Liver (tissue), 3 donors: ENCODE data around the gene TIFAB.

Experiments used
- EGR1 ChIP-seq, 2 donors: IDR thresholded peaks; 2 replicates each; pipeline ENCODE4 v1.6.1; 2016 to 2018; ENCODE audit warnings: antibody characterized with exemption in 2 of 2, low read depth in 2 of 2
- RAD21 ChIP-seq, 2 donors: IDR thresholded peaks; 2 replicates each; pipeline ENCODE4 v1.6.1; 2016; ENCODE audit warnings: antibody characterized with exemption in 2 of 2, mild to moderate bottlenecking in 2 of 2
- RXRA ChIP-seq, 2 donors: IDR thresholded peaks; 2 replicates each; pipeline ENCODE4 v1.6.1; 2017 to 2018; ENCODE audit warnings: antibody characterized with exemption in 2 of 2, mild to moderate bottlenecking in 1 of 2
- TAF1 ChIP-seq: conservative IDR thresholded peaks from 2 replicates; pipeline ENCODE4 v1.6.1; 2016; ENCODE audit warnings: antibody characterized with exemption, mild to moderate bottlenecking
- YY1 ChIP-seq: IDR thresholded peaks from 2 replicates; pipeline ENCODE4 v1.6.1; 2016; ENCODE audit warnings: antibody characterized with exemption, mild to moderate bottlenecking
- TF ChIP-seq, protein P1 (sequence below): fragments of 150-350 bp; IDR thresholded peaks from 2 replicates; pipeline ENCODE4 v1.5.1; 2017; ENCODE audit warnings: improper control_type of control experiment, low read depth, low read length; ENCODE audit not compliant: missing input control
- TF ChIP-seq, protein P2 (sequence below): IDR thresholded peaks from 2 replicates; pipeline ENCODE4 v1.6.1; 2016; ENCODE audit warnings: antibody characterized with exemption
- TF ChIP-seq, protein P3 (sequence below): IDR thresholded peaks from 2 replicates; pipeline ENCODE4 v1.6.1; 2016; ENCODE audit warnings: antibody characterized with exemption
- donor health status: healthy.
- donor health status: healthy.

DNA sequence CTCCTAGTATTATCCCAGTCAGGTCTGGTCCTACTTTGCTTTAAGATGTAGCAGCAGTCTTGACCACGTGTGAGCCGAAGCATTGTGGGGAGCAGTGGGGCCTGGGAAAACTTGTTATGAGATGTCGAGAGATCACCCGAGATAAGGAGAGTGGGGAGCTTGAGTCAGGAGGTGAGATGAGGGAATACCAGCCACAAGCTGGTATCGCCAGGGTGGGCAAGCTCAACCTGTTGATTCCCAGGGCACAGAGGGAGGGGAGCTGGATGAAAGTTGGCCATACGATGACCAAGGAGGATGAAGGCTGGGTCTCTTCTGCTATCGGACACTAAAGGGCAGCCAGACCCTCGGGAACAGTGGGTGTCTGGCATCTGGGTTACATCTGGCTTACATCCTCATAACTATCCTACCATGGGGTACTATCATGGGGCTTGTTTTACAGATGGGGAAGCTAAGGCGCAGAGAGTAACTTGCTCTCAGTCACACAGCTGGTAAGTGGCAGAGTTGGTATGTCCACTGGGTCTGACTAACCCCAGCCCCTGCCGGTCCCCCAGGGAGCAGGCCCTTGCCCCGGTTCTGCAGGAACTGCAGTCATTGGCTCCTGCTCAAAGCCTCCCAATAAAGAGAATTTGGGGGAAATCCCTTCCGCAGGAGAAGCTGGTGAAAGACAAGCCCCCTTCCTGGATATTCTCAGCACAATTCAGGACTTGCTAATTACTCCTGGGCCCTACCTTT is 13.4 kb upstream of the TIFAB start:
- TF ChIP-seq TAF1 = no peak
- TF ChIP-seq, protein P1, sequence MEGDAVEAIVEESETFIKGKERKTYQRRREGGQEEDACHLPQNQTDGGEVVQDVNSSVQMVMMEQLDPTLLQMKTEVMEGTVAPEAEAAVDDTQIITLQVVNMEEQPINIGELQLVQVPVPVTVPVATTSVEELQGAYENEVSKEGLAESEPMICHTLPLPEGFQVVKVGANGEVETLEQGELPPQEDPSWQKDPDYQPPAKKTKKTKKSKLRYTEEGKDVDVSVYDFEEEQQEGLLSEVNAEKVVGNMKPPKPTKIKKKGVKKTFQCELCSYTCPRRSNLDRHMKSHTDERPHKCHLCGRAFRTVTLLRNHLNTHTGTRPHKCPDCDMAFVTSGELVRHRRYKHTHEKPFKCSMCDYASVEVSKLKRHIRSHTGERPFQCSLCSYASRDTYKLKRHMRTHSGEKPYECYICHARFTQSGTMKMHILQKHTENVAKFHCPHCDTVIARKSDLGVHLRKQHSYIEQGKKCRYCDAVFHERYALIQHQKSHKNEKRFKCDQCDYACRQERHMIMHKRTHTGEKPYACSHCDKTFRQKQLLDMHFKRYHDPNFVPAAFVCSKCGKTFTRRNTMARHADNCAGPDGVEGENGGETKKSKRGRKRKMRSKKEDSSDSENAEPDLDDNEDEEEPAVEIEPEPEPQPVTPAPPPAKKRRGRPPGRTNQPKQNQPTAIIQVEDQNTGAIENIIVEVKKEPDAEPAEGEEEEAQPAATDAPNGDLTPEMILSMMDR = no peak
- TF ChIP-seq RAD21 (IDR thresholded peaks at IDR 0.05) = no peak
- TF ChIP-seq, protein P2, sequence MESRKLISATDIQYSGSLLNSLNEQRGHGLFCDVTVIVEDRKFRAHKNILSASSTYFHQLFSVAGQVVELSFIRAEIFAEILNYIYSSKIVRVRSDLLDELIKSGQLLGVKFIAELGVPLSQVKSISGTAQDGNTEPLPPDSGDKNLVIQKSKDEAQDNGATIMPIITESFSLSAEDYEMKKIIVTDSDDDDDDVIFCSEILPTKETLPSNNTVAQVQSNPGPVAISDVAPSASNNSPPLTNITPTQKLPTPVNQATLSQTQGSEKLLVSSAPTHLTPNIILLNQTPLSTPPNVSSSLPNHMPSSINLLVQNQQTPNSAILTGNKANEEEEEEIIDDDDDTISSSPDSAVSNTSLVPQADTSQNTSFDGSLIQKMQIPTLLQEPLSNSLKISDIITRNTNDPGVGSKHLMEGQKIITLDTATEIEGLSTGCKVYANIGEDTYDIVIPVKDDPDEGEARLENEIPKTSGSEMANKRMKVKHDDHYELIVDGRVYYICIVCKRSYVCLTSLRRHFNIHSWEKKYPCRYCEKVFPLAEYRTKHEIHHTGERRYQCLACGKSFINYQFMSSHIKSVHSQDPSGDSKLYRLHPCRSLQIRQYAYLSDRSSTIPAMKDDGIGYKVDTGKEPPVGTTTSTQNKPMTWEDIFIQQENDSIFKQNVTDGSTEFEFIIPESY = no peak
- TF ChIP-seq EGR1 (IDR thresholded peaks at IDR 0.05; ENCODE audit: low read depth in 2 of 2) = no peak
- TF ChIP-seq, protein P3, sequence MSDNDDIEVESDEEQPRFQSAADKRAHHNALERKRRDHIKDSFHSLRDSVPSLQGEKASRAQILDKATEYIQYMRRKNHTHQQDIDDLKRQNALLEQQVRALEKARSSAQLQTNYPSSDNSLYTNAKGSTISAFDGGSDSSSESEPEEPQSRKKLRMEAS = no peak
- TF ChIP-seq YY1 = no peak
- no peak for TF ChIP-seq RXRA (IDR thresholded peaks at IDR 0.05)
